GM21723 (cell line): Measurements from ENCODE around the gene RTKN.
"Not testable (repeated sequence)": the region's sequence is repeated elsewhere in the genome, so short reads cannot be mapped to it uniquely, and the experiment has no call there.

Experiments used
- ATAC-seq: cut with Tn5 transposase; IDR thresholded peaks from one replicate; pipeline ENCODE4 v1.9.1; 2021; ENCODE audit warnings: mild to moderate bottlenecking, moderate library complexity; ENCODE audit not compliant: unreplicated experiment

Gene RTKN

DNA sequence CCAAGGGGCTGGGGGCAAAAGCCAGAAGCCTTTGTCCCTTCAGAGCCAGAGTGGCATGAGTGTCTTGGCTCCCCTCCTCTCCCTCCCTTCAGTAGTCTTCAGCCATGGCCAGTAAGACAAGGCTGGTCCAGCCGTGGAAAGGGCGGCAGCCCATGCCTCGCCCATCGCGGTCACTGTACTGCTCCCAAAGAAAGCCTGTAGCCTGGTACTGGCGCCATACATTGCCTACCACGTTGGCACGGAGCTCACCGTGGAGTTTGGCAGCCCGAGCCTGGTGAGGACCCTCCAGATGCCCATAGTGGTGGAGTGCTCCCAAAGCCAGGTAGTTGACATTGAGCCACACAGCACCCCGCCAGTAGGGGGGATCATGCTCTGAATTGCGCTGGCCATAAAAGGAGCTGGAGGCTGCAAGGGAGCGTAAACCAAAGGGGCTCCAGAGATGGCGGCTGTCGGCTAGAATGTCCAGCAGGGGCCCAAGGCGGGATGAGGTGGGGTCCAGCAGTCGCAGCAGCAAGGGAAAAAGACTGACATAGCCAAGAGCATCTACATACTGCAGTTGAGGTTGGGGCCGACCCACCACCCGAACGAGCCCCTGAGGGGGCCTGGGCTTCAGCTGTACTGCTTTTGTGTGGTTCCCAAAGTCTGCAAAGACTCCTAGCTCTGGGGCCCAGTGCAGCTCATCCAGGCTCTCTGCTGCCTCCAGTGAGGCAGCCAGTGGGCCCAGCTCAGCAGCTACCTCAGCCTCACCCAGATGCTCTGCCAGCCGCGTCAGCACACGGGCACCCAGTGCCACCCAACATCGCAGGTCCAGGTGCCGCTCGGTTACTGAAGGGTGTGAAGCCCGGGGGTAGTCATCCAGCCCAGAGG is 19.7 kb upstream of the RTKN start:
- ATAC-seq: no peak

- ATAC-seq: not testable (repeated sequence)
Observed at GRCh38 chr2:74460187-74460586, 18.4 kb upstream of the RTKN start.

DNA sequence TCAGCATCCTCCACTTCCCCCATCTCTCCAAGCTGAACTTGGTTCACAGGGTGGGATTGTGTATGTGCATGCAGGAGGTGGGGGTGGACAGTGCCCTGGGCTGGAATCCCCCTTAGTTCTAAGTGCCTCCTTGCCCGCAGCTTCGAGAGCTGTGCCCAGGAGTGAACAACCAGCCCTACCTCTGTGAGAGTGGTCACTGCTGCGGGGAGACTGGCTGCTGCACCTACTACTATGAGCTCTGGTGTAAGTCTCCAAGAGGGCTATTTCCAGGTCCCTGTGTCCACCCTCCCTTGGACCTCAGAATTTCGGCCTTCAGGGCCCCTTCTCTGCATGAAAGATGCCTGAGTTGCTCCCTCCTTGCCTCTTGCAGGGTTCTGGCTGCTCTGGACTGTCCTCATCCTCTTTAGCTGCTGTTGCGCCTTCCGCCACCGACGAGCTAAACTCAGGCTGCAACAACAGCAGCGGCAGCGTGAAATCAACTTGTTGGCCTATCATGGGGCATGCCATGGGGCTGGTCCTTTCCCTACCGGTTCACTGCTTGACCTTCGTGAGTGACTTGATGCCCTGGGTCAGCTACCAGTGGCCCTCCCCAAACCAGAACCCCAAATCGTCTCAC is 17.9 kb upstream of the RTKN start:
- ATAC-seq: not testable (repeated sequence)

GRCh38 chr2:74458938-74459363 is 17.2 kb upstream of the RTKN start:
- no peak for ATAC-seq

GRCh38 chr2:74458132-74458937 is 16.6 kb upstream of the RTKN start, which contains the start of gene WBP1:
Gene WBP1, plus strand, starts transcription at chr2:74458438. Its CDS starts 165 bp downstream, at chr2:74458603.
- ATAC-seq: peak; percentile 85

- peak; percentile 38 for ATAC-seq
Observed at GRCh38 chr2:74457549-74458131, 15.9 kb upstream of the RTKN start.

DNA sequence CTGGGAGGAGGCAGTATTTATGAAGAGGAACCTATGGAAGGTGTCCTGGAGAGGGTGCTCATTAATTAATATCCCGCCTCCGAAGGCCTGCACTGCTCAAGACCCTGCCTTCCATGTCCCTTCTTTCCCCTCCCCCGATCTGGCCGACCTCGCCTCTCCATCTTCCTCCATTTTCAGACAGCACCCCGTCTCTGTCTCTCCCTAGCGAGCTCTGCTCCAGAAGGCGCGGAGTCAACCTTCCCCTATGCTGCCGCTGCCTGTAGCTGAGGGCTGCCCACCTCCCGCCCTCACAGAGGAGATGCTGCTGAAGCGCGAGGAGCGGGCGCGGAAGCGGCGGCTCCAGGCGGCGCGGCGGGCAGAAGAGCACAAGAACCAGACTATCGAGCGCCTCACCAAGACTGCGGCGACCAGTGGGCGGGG is 15.4 kb upstream of the RTKN start:
- no peak for ATAC-seq

DNA sequence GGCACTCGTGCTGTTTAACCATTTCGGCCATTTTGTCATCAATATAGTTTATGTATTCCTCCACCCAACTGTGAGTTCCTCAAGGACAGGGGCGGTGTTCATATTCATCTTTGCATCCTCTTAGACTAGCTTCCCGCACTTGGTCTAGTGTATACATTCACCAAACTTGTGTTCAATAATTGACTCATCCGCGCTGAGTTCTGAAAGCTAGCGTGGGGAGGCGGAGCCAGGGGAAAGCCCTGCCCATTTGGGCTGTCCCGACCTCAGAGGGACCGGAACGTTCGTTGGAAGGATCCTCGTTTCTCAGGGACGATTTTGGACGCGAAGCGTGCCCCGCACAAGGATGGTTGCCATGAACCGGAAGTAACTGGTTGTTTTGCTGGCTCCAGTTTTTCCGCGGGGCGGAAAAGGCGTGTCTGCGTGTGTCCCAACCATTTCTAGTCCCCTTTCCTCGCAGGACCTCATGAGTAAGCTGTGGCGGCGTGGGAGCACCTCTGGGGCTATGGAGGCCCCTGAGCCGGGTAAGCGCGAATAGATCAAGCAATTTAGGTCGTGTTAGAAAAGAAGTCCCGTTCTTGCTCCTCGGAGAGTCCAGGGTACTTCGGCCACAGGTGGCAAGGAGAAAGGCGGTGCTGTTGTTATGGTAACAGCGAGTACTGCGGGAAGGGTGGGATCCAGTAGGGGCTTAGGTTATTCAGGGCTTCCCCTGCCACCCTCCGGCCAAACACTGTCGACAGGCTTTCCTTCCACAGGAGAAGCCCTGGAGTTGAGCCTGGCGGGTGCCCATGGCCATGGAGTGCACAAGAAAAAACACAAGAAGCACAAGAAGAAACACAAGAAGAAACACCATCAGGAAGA is 13.1 kb upstream of the RTKN start, which contains the start of gene INO80B:
Gene INO80B (plus strand): TSS at position 434 of the 858 bp plus-strand sequence. CDS start 30 bp downstream, at position 464.
- peak; percentile 42 for ATAC-seq

DNA sequence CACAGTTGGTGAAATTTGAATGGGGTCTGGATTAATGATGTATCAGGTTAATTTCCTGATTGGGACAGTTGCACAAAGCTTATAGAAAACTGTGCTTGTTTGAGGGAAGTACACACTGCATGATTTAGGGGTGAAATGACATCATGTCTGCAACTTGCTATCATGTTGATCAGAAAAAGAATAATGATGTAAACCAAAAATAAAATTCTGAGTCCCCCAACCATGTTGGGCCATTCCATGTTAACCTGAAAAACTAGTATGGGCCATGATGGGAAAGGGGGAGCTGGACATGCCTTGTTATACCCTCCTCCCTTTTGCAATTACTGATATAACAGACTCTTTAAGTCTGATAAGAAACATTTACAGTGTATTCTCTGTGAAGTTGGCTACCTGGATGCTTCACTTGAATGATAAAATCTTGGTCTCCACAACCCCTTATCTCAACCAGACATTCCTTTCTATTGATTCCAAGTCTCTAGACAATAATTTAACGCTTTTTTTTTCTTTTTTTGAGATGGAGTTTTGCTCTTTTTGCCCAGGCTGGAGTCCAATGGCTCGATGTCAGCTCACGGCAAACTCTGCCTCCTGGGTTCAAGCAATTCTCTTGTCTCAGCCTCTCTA is 8.9 kb upstream of the RTKN start:
- no peak for ATAC-seq

- ATAC-seq: no peak
Observed at GRCh38 chr2:74448771-74449170, 7.0 kb upstream of the RTKN start.

DNA sequence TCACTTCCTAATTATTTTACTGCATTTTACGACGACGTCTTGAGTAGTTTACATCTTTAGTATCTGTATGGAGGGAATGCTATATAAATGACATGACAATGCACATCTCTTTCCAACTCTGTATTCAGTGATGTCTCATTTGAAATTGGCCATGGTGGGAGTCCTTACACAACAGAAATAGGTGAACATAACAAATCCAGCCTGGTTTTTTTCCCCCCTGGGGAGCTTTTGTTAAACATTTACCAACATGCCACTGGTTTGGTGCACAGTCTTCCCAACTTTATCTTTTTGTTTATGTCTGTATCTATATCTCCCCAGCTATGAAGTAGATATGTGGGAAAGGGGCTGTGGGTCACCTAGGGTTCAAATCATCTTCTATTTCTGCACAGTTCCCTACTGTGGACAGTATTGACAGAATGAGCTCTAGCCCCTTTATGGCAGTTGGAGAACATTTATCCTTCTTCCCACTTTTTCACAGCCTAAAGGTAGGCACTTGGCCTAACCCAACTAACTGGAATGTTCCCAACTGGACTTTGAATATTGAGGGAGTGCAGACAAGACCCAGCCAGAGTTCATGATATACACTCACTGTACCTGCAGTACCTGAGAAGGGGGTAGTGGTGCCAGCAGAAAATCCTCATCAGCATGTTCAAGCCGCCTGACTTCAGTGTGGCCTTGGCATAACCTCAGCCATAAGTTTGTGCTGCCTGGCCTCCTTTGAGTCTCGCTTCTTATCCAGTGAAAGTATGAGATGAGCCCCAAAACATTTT is 5.7 kb upstream of the RTKN start:
- ATAC-seq: no peak

- ATAC-seq: no peak
Observed at GRCh38 chr2:74444498-74445318, 3.0 kb upstream of the RTKN start.

- ATAC-seq: not testable (repeated sequence)
Observed at GRCh38 chr2:74442483-74443297, 953 bp upstream of the RTKN start.

GRCh38 chr2:74441170-74441689 is 507 bp downstream of the RTKN start:
- no peak for ATAC-seq

DNA sequence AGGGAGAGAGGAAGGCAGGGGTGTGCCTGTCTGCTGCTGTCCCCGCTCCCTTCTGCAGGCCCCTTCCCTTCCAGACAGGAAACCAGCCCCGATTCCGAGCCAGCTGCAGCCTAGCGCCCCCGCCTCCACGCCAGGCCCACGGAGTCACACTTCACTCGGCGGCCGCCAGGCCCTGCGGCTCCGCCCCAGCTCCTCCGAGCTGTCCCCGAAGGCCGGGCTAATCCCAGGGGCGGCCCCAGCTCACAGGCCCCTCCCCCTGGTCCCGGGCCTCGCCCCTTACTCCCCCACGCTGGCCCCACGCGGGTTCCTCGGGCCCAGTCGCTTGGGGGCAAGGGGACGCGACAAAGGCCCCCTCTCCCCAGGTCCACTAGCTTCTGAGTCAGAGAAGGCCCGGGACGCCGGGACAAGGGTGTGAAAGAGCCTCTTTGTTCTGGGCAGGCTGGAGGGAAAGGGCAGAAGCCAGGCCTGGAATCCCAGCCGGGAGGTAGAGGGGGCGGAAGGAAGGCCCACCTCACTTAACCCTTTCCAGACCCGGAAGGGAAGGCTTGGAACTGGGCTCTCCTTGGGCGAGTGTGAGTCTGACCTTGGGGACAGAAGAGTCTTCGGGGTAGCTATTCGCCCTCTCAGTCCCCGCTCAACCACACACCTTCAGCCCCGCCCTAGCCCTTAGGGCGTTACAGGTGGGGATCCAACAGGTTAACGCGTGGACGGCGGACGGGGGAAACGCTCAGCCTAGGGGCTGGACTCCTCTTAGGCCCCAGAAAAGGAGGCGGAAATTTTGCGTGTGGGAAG is 1.2 kb downstream of the RTKN start:
- peak; percentile 92 for ATAC-seq

- ATAC-seq: no peak
Observed at GRCh38 chr2:74439803-74440377, 1.8 kb downstream of the RTKN start.
